ENCODE measurements around the gene STX16. TPM values are rescaled to one million over a fixed set of nuclear protein-coding genes. Genes with fewer than 3 reads are reported as not detected.
"Not testable (repeated sequence)": the region's sequence is repeated elsewhere in the genome, so short reads cannot be mapped to it uniquely, and the experiment has no call there.

Gene STX16
- total RNA-seq, 1 donor from 2014 or later: 23.8 TPM

DNA sequence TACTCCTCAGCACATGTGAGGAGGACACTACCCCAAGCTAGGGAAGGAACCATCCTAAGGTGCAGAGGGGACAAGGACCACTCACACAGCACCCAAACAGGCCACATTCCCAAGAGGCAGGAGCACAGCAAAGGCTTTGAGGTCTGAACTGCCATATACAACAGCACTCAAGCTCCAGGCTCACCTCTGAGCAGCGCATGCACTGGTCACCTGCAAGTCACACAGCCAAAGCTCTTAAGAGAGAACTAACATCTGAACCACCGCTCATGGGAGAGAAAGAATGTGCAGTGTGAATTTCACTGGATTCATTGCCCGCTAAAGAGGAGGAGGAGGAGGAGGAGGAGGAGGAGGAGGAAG, 72.5 kb downstream of the STX16 start:
- DNase-seq (ENCODE audit: missing footprints): no peak
- ATAC-seq: no peak
- intact Hi-C loops (cut with DNase I): no loop called here

DNA sequence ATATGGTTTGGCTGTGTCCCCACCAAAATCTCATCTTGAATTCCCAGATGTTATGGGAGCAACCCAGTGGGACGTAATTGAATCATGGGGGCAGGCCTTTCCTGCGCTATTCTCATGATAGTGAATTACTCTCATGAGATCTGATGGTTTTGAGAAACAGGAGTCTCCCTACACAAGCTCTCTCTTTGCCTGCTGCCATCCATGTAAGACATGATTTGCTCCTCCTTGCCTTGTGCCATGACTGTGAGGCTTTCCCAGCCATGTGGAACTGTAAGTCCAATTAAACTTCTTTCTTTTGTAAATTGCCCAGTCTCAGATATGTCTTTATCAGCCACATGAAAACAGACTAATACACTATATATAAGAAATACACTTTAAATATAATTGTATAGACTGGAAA, 75.1 kb downstream of the STX16 start:
- intact Hi-C loops (cut with DNase I); DNase-seq (ENCODE audit: missing footprints); ATAC-seq: not testable (repeated sequence)

Other genes with a start within 250 kb of the STX16 start
- 0.32 TPM for gene APCDD1L, start 135.9 kb upstream of the STX16 start, total RNA-seq
- gene NPEPL1, start 41.5 kb downstream of the STX16 start, total RNA-seq: 23.3 TPM
- 0.38 TPM for gene GNAS-AS1, start 199.6 kb downstream of the STX16 start, total RNA-seq
- gene GNAS, start 201.4 kb downstream of the STX16 start, total RNA-seq: 1,475 TPM